Fibroblast of skin of back (primary cell): ENCODE data around the gene NKTR.

Source experiments
- DNase-seq: peaks from one replicate; pipeline ENCODE4 v3.0.0-alpha.2; 2013

The NKTR gene

DNA sequence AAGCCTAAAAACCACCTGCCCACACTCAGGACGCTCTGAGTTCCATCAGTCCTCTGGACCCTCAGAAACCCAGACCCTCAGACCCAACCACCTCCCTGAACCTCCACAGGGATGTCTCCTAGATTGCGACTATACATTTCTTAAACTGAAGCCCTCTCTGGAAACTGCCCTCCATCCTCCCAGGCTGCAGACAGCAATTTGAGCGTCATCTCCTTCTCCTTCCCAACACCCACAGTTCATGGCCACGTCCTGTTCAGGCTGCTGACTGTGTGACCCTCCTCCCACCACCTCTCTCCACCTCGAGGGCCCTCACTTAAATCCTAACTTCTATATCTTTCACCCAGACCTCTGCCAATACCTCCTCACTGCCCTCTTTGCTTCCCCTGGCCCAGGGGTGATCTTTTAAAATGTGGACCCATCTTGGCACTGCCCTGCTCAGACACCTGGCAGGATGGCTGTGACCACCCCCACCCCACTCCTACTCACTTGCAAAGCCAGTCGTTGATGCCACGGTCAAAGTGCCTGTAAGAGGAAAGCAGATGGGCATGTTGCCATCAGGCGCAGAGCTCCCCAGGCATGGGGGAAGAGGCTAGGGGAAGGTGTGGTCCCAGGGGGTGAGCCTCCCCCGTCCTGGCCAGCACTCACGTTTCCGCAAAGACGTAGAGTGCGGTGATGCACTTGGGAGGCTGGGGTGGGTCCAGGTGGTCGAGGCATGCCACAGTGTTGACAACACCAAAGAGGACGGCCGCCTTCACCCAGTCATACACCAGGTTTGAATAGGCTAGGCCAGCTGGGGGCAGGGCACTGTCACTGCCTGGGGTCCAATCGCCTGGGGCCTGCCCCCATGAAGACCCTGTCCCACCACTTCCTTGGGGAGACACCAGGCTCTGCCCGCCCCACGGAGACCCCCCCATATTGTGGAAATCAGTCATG lies 96.1 kb downstream of the NKTR start:
- DNase-seq, result no peak

DNA sequence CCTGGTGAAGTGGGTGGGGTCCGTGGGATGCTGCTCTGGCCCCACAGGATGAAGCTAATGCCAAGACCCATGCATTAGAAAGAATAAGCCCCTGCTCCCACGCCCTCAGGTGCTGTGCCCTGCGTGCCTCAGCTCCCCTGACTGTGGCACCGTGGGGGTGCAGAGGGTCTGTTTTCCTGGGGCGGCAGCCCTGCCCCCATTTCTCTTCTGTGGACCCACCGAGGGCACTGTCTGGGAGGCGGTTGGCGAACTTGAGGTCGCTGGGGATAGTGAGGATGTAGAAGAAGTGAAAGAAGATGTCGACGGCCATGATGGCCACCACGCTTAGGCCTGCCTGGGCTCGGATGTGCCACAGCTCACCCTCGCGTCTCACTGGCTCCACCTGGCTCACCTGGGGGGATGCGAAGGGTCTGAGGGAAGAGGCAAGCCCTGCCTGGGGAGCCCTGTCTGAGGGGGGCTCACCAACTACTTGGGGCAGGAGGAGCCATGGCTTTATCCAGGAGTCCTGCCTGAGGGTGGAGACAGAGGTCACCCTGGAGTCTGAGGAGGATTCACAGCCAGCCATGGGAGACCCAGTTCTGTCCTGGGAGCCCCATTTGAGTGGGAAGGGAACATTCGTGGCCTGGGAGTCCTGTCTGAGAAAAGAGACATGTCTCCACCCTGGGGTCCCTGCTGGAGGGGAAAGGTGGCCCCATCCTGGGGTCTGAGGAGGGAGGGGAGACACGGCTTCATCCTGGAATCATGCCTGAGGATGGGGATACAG lies 97.0 kb downstream of the NKTR start:
- no peak for DNase-seq
